Small intestine (tissue), 7 donors: ENCODE data around the gene PSMD14. TPM values are rescaled to one million over a fixed set of nuclear protein-coding genes. Genes with fewer than 3 reads are reported as not detected.

Experiments used
- DNase-seq, 2 donors: peaks; one replicate each; pipeline versions ENCODE4 v3.0.0 to v3.0.0-alpha.2; 2013
- FAIRE-seq: peaks from 2 replicates; lab custom pipeline; 2012; peaks lifted over from hg19 to GRCh38; lab: Jason Lieb, UNC
- H3K27ac ChIP-seq, 3 donors: one replicate each; pipeline ENCODE4 v1.5.1; 2013; ENCODE audit warnings: low read length in 2 of 3, mild to moderate bottlenecking in 2 of 3, control low read depth in 1 of 3, inconsistent platforms in 1 of 3, low read depth in 1 of 3, moderate library complexity in 1 of 3
- H3K27me3 ChIP-seq, 3 donors: one replicate each; pipeline ENCODE4 v1.6.1; 2013; ENCODE audit warnings: low read length in 3 of 3, inconsistent platforms in 1 of 3; ENCODE audit not compliant: control insufficient read depth in 3 of 3, insufficient read depth in 3 of 3
- H3K36me3 ChIP-seq, 3 donors: one replicate each; pipeline ENCODE4 v1.6.1; 2013; ENCODE audit warnings: low read length in 3 of 3, inconsistent platforms in 1 of 3, low read depth in 1 of 3, mild to moderate bottlenecking in 1 of 3, moderate library complexity in 1 of 3; ENCODE audit not compliant: control insufficient read depth in 3 of 3, insufficient read depth in 2 of 3
- H3K4me1 ChIP-seq, 3 donors: one replicate each; pipeline ENCODE4 v1.6.1; 2013; ENCODE audit warnings: low read length in 2 of 3, inconsistent platforms in 1 of 3, low read depth in 1 of 3, mild to moderate bottlenecking in 1 of 3, moderate library complexity in 1 of 3; ENCODE audit not compliant: control insufficient read depth in 3 of 3, insufficient read depth in 2 of 3
- H3K4me3 ChIP-seq, 3 donors: one replicate each; pipeline ENCODE4 v1.5.1; 2013; ENCODE audit warnings: low read length in 3 of 3, control low read depth in 1 of 3, inconsistent platforms in 1 of 3, low read depth in 1 of 3, mild to moderate bottlenecking in 1 of 3, moderate library complexity in 1 of 3
- H3K9me3 ChIP-seq, 2 donors: one replicate each; pipeline ENCODE4 v1.6.1; 2013; ENCODE audit warnings: low read depth in 1 of 2, low read length in 1 of 2; ENCODE audit not compliant: control insufficient read depth in 2 of 2, insufficient read depth in 1 of 2
- WGBS, 3 donors: extraction: QIAGEN DNeasy Blood & Tissue Kit; methylation state at CpG; one replicate each; pipeline ENCODE4 v1.1.7; 2013; 5-methylcytosine and 5-hydroxymethylcytosine counted together
- polyA plus RNA-seq, 4 donors: library from polyadenylated mRNA; stranded (reverse) in 3 of 4; unstranded in 1 of 4; fragments of 200-250 nt in 3 of 4; fragments of 120-200 nt in 1 of 4; gene quantifications; one replicate each; pipeline versions ENCODE4 v1.2.1 to v1.2.3, GENCODE V29; 2013
- donor health status: healthy with polysubstance abuse.
- donor health status: control.
- donor health status: control.
- donor health status: Bipolar disorder and iron deficiency.
- donor health status: healthy.

PSMD14 gene
- polyA plus RNA-seq, 4 donors, result 29.5 to 51.0 (median 32.9) TPM

- Histone ChIP-seq H3K9me3 (no peaks in the 10 kb centered on the region), H3K4me1 (peaks cover 3 to 9% (median 7%) of the 10 kb centered on the region in 3 donors), H3K36me3 (no peaks in the 10 kb centered on the region), H3K4me3 (no peak overlapping the region), H3K27ac (no peak overlapping the region), H3K27me3 (peaks cover 13 to 84% (median 46%) of the 10 kb centered on the region in 3 donors)
- peak in 1 of 2 donors; percentile 19 for DNase-seq
- FAIRE-seq, result no peak
- 20 to 34% (median 32%) methylated on average over 17 of the region's 17 CpGs for WGBS, 3 donors
Measured at GRCh38 chr2:161425728-161426454, 117.7 kb downstream of the PSMD14 start.

GRCh38 chr2:161426455-161426921 is 118.3 kb downstream of the PSMD14 start:
- Histone ChIP-seq H3K27me3 (peaks cover 13 to 78% (median 45%) of the 10 kb centered on the region in 3 donors), H3K27ac (no peak overlapping the region), H3K36me3 (no peaks in the 10 kb centered on the region), H3K9me3 (no peaks in the 10 kb centered on the region), H3K4me3 (no peak overlapping the region), H3K4me1 (peaks cover 3 to 9% (median 7%) of the 10 kb centered on the region in 3 donors)
- 10 to 24% (median 19%) methylated on average over 11 to 13 of the region's 13 CpGs for WGBS, 3 donors
- DNase-seq (no peak), FAIRE-seq (no peak)

- peak; percentile 25 to 52 for DNase-seq
- Histone ChIP-seq H3K27ac (no peak overlapping the region), H3K4me1 (peaks cover 3 to 9% (median 7%) of the 10 kb centered on the region in 3 donors), H3K36me3 (no peaks in the 10 kb centered on the region), H3K9me3 (no peaks in the 10 kb centered on the region), H3K27me3 (peaks cover 13 to 73% (median 40%) of the 10 kb centered on the region in 3 donors), H3K4me3 (peak overlapping the region in 1 of 3 donors; percentile 16)
- FAIRE-seq, result no peak
- 4 to 6% (median 5%) methylated on average over 53 to 54 of the region's 54 CpGs for WGBS, 3 donors
Measured at GRCh38 chr2:161426922-161427663, 118.9 kb downstream of the PSMD14 start.

- H3K4me3 ChIP-seq, result no peak overlapping the region
- H3K4me1 ChIP-seq, result peaks cover 3 to 9% (median 7%) of the 10 kb centered on the region in 3 donors
- no peaks in the 10 kb centered on the region for H3K36me3 ChIP-seq
- DNase-seq, result peak in 1 of 2 donors; percentile 15
- H3K27ac ChIP-seq, result no peak overlapping the region
- 23 to 38% (median 28%) methylated on average over 61 to 64 of the region's 64 CpGs for WGBS, 3 donors
- peaks cover 13 to 68% (median 32%) of the 10 kb centered on the region in 3 donors for H3K27me3 ChIP-seq
- no peak for FAIRE-seq
- no peaks in the 10 kb centered on the region for H3K9me3 ChIP-seq
Measured at GRCh38 chr2:161427664-161428587, 119.7 kb downstream of the PSMD14 start.

DNA sequence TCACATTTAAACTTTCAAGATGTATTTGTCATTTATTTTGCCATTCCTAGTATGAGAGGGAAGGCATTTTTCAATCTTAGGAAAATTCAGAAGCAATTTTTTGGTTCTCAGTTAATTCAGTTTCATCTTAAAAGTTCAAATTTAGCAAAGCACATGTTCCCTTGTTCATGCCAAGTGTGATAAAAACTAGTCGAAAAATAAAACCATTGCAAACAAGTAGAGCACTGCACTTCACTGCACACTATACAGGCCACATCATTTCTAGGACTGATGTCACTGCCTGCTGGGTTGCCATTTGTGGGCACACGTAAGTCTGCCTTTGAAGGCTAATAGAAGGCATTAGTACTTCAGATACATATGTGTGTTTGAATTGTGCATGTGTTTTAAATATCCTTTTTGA is 122.2 kb downstream of the PSMD14 start:
- DNase-seq (no peak), FAIRE-seq (no peak)
- peaks cover 10 to 54% (median 19%) of the 10 kb centered on the region in 3 donors for H3K27me3 ChIP-seq
- no peaks in the 10 kb centered on the region for H3K9me3 ChIP-seq
- H3K4me1 ChIP-seq, result no peaks in the 10 kb centered on the region
- H3K27ac ChIP-seq, result no peak overlapping the region
- no peak overlapping the region for H3K4me3 ChIP-seq
- WGBS, 3 donors, result 65 to 77% (median 65%) methylated on average over 2 of the region's 2 CpGs
- no peaks in the 10 kb centered on the region for H3K36me3 ChIP-seq

GRCh38 chr2:161432107-161432506 is 123.9 kb downstream of the PSMD14 start:
- Histone ChIP-seq H3K4me3 (no peak overlapping the region), H3K36me3 (no peaks in the 10 kb centered on the region), H3K9me3 (peaks cover 0 to 4% of the 10 kb centered on the region in 2 donors), H3K27me3 (peaks cover 5 to 44% (median 16%) of the 10 kb centered on the region in 3 donors), H3K4me1 (no peaks in the 10 kb centered on the region), H3K27ac (no peak overlapping the region)
- DNase-seq (no peak), FAIRE-seq (no peak)
- 54 to 78% (median 62%) methylated on average over 3 of the region's 3 CpGs for WGBS, 3 donors

DNA sequence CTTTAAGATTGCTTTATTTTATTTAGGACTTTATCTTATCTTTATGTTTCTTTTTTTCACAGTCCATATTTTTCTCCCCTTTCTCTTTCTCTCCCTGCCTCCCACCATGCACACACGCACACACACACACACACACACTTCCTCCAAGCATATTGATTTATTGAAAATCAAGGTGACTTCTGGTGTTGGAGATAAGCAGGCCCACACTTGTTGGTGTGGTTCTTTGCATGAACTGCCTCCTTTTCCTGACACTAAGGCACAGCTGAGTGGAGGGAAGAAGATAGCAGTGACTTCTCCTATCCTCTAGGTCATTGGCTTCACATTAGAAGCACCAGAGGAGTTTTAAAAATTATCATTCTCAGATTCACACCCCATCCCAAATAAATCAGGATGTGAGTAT is 125.9 kb downstream of the PSMD14 start:
- WGBS, 3 donors, result 20 to 33% (median 28%) methylated on average over 1 of the region's 1 CpG
- Histone ChIP-seq H3K9me3 (peaks cover 0 to 4% of the 10 kb centered on the region in 2 donors), H3K27me3 (peaks cover 0 to 26% (median 5%) of the 10 kb centered on the region in 3 donors), H3K4me1 (no peaks in the 10 kb centered on the region), H3K27ac (no peak overlapping the region), H3K4me3 (no peak overlapping the region), H3K36me3 (no peaks in the 10 kb centered on the region)
- no peak for FAIRE-seq
- DNase-seq, result no peak
